ENCODE measurements around the gene KLHL12.

DNA sequence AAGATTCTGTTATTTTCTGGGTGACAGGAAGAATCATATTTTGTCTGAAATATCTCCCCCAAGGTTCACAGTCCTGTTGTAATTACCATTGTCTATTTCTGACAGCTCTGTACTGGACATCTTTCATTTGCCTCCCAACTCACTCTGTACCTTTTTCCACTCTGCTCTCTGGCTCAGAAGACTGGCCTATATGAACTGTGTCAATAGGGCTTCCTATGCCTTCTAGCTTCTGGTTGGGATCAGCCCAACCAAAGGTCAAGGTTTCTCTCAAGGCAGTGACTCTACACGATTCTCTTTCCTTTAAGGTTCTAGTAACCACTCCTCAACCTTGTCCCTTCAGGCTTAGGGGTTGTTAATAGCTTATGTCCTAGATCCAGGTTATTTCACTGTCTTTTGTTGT lies 17.5 kb downstream of the KLHL12 start:
- TF ChIP-seq SRF (IDR thresholded peaks at IDR 0.05; ENCODE audit: low read depth, low read length) (no peak), SP1 (IDR thresholded peaks at IDR 0.05; ENCODE audit: low read depth, low read length) (no peak), SAP30 (IDR thresholded peaks at IDR 0.05; ENCODE audit: insufficient read depth, insufficient replicate concordance, low read length) (no peak), POLR2AphosphoS5 (IDR thresholded peaks at IDR 0.05; ENCODE audit: low read depth, low read length) (no peak), TBP (IDR thresholded peaks at IDR 0.05; ENCODE audit: low read depth, low read length) (no peak), POLR2A (IDR thresholded peaks at IDR 0.05; ENCODE audit: control extremely low read depth in 1 of 2, low read depth in 2 of 2, low read length in 2 of 2) (no peak), MAFK (IDR thresholded peaks at IDR 0.05; ENCODE audit: low read depth, low read length) (no peak), BCL11A (IDR thresholded peaks at IDR 0.05; ENCODE audit: low read depth in 2 of 2, low read length in 2 of 2) (no peak), CREB1 (IDR thresholded peaks at IDR 0.05) (no peak)
- TF ChIP-seq, protein P1, sequence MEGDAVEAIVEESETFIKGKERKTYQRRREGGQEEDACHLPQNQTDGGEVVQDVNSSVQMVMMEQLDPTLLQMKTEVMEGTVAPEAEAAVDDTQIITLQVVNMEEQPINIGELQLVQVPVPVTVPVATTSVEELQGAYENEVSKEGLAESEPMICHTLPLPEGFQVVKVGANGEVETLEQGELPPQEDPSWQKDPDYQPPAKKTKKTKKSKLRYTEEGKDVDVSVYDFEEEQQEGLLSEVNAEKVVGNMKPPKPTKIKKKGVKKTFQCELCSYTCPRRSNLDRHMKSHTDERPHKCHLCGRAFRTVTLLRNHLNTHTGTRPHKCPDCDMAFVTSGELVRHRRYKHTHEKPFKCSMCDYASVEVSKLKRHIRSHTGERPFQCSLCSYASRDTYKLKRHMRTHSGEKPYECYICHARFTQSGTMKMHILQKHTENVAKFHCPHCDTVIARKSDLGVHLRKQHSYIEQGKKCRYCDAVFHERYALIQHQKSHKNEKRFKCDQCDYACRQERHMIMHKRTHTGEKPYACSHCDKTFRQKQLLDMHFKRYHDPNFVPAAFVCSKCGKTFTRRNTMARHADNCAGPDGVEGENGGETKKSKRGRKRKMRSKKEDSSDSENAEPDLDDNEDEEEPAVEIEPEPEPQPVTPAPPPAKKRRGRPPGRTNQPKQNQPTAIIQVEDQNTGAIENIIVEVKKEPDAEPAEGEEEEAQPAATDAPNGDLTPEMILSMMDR (IDR thresholded peaks at IDR 0.05; ENCODE audit: control extremely low read depth in 1 of 3, insufficient read depth in 1 of 3, low read depth in 1 of 3, low read length in 3 of 3) = no peak
- TF ChIP-seq, protein P2, sequence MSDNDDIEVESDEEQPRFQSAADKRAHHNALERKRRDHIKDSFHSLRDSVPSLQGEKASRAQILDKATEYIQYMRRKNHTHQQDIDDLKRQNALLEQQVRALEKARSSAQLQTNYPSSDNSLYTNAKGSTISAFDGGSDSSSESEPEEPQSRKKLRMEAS (IDR thresholded peaks at IDR 0.05) = no peak
